ENCODE data around the gene TMEM240.
"Not testable (repeated sequence)": the region's sequence is repeated elsewhere in the genome, so short reads cannot be mapped to it uniquely, and the experiment has no call there.

TMEM240 gene

GRCh38 chr1:1490633-1491230 is 49.7 kb downstream of the TMEM240 start:
- FAIRE-seq, result no peak

- no peak for FAIRE-seq
These were observed 50.6 kb downstream of the TMEM240 start for GRCh38 chr1:1489861-1490260.

DNA sequence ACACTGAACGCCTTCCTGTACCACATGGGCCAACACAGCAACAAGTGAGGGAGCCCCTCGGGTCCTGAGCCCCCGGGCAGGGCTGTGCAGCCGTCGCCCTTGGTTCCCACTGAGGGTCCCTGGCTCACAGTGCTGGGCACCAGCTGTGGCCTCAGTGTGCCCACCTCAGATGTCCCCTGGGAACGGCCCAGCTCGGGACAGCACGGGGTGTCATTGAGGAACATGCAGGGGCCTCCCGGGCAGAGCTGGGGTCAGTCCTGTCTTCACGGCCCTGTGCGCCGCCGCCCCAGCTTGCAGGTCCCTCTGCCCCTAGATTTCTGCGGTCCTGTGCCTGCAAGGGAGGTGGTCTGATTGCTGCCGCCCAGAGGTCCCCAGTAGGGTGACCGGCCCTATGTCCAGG is 51.2 kb downstream of the TMEM240 start:
- no peak for FAIRE-seq

GRCh38 chr1:1487701-1488100 is 52.7 kb downstream of the TMEM240 start:
- no peak for FAIRE-seq

- not testable (repeated sequence) for FAIRE-seq
These were observed 54.6 kb downstream of the TMEM240 start for GRCh38 chr1:1485755-1486317.

DNA sequence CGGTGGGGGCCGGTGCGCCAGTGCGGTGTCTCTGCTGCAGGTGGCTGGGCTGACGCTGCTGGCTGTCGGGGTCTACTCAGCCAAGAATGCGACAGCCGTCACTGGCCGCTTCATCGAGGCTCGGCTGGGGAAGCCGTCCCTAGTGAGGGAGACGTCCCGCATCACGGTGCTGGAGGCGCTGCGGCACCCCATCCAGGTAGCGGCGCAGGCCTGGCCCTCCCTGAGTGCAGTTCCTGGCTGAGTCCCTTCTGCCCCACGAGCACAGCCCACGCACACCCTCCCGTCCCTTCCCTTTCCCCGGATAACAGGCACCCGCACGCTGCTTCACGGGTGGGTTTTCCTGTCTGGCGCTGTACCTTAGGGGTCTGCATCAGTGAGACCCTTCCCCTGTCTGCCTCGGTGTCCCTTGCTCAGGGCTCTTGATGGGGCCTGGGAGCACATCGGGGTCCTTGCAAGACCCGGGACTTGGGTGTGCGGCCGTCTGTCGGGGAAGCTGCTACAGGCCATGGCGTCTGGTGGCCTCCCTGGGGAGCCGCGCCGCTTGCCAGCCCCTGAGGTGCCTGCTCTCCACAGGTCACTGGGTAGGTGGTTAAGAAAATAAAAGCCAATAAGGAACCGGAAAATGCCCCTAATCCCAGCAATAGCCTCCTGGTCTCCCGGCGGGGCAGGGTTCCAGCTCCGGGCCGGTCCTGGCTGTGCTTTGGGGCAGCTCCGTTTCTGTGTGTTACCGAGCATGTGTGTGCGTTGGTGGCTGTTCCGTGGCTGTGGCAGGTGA is 55.3 kb downstream of the TMEM240 start:
- not testable (repeated sequence) for FAIRE-seq
